GM23248 (cell line): ENCODE measurements around the gene ADGRD1. TPM values are rescaled to one million over a fixed set of nuclear protein-coding genes. Genes with fewer than 3 reads are reported as not detected.

Source experiments
- DNase-seq: peaks from one replicate; pipeline ENCODE4 v3.0.0-alpha.2; 2015
- H2AFZ ChIP-seq: fragments of 200-600 bp; sonication (generic); 2 replicates; pipeline ENCODE4 v1.6.1; 2016; ENCODE audit warnings: antibody characterized with exemption
- H3F3A ChIP-seq: fragments of 200-600 bp; sonication (generic); 2 replicates; pipeline ENCODE4 v1.6.1; 2016; ENCODE audit warnings: mild to moderate bottlenecking, antibody characterized with exemption, mixed run types; ENCODE audit not compliant: insufficient read depth
- H3K27ac ChIP-seq: fragments of 200-600 bp; sonication (generic); 2 replicates; pipeline ENCODE4 v1.5.1; 2016; ENCODE audit warnings: mild to moderate bottlenecking
- H3K27me3 ChIP-seq: fragments of 200-600 bp; sonication (generic); replicated peaks from 2 replicates; pipeline ENCODE4 v1.6.1; 2016; ENCODE audit warnings: mild to moderate bottlenecking; ENCODE audit not compliant: insufficient read depth
- H3K36me3 ChIP-seq: fragments of 200-600 bp; sonication (generic); 2 replicates; pipeline ENCODE4 v1.6.1; 2016; ENCODE audit warnings: low read depth, mild to moderate bottlenecking
- H3K4me1 ChIP-seq: fragments of 200-600 bp; sonication (generic); 2 replicates; pipeline ENCODE4 v1.6.1; 2016; ENCODE audit warnings: mild to moderate bottlenecking; ENCODE audit not compliant: insufficient read depth
- H3K4me2 ChIP-seq: fragments of 200-600 bp; sonication (generic); one replicate; pipeline ENCODE4 v1.6.1; 2016; ENCODE audit warnings: mild to moderate bottlenecking; ENCODE audit not compliant: unreplicated experiment
- H3K4me3 ChIP-seq: fragments of 200-600 bp; sonication (generic); 2 replicates; pipeline ENCODE4 v1.5.1; 2016; ENCODE audit warnings: mild to moderate bottlenecking
- H3K79me2 ChIP-seq: fragments of 200-600 bp; sonication (generic); 2 replicates; pipeline ENCODE4 v1.6.1; 2016; ENCODE audit warnings: mild to moderate bottlenecking; ENCODE audit not compliant: insufficient read depth
- H3K9ac ChIP-seq: fragments of 200-600 bp; sonication (generic); 2 replicates; pipeline ENCODE4 v1.6.1; 2016; ENCODE audit warnings: mild to moderate bottlenecking
- H3K9me2 ChIP-seq: fragments of 200-600 bp; sonication (generic); 2 replicates; pipeline ENCODE4 v1.6.1; 2016; ENCODE audit warnings: mixed run types, mild to moderate bottlenecking, moderate library complexity; ENCODE audit not compliant: insufficient read depth
- H3K9me3 ChIP-seq: fragments of 200-600 bp; sonication (generic); one replicate; pipeline ENCODE4 v1.6.1; 2017; ENCODE audit warnings: low read depth
- H4K20me1 ChIP-seq: fragments of 200-600 bp; sonication (generic); 2 replicates; pipeline ENCODE4 v1.6.0; 2016; ENCODE audit not compliant: insufficient read depth
- EZH2 ChIP-seq: fragments of 200-600 bp; sonication (generic); IDR thresholded peaks from 2 replicates; pipeline ENCODE4 v1.6.1; 2018; ENCODE audit warnings: antibody characterized with exemption, mild to moderate bottlenecking; ENCODE audit not compliant: insufficient read depth, poor library complexity, severe bottlenecking
- EZH2phosphoT487 ChIP-seq: fragments of 200-600 bp; sonication (generic); IDR thresholded peaks from 2 replicates; pipeline ENCODE4 v1.6.1; 2018; ENCODE audit warnings: antibody characterized with exemption, moderate library complexity, mild to moderate bottlenecking, low read depth; ENCODE audit not compliant: insufficient read depth
- WGBS, 2 experiments: methylation state at CpG; one replicate each; pipeline ENCODE4 v1.1.6; 2015 to 2017; ENCODE audit warnings: low lambda C conversion rate in 2 of 2, low coverage in 1 of 2; ENCODE audit errors: missing lambda C conversion rate in 2 of 2; 5-methylcytosine and 5-hydroxymethylcytosine counted together
- in situ Hi-C: fragments of 300-500 bp; cut with MboI; formaldehyde crosslinking; loops from 2 replicates; pipeline ENCODE4 v1.15.0; 2020
- polyA plus RNA-seq: library from polyadenylated mRNA; unstranded; fragments of >200 nt; fragmentation: Nextera tagmentation; extraction: Ambion mirVana; gene quantifications from 2 replicates; pipeline ENCODE4 v1.2.1, GENCODE V29; 2016
- total RNA-seq: library from RNA; depleted of rRNA; stranded (reverse); fragments of >200 nt; shearing (Covaris generic); gene quantifications from 2 replicates; pipeline ENCODE4 v1.2.3, GENCODE V29; 2014

The ADGRD1 gene
- total and polyA plus RNA-seq, 2 experiments from 2014 or later = 7.9 to 11.2 TPM

DNA sequence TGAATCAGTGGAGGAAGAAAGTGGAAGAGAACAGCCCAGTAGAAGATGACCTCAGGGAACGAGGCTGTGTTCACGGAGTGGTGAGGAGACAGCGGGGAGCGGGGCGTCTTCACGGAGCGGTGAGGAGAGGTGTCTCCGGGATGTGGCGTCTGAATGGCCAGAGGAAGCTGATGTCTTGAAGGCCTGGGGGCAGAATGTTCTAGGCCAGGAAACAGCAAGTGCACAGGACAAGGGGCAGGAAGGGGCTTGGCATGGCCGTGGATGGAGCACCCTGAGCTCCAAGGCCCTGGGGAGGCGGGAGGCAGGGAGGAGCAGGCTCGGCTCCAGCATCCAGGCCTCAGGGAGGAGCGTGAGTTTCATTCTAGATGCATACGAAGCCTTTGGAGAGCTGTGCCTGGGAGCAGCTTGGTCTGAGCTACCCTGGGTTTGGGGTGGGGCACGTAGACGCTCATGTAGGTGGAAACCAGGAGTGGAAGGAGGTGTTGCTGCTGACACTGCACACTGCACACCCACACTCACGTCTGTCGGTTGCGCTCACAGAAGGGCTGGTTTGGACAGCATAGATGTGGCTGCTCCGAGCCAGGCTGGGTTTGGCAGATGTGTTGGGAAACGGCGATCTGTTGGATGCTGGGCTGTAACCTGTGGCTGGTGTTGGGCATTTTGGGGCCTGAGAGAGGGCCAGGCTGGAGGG lies 131.6 kb downstream of the ADGRD1 start:
- no peaks in the 10 kb centered on the region for H3K4me1 ChIP-seq
- no peak overlapping the region for H2AFZ ChIP-seq
- no peak overlapping the region for H3K27ac ChIP-seq
- no peaks in the 10 kb centered on the region for H3K9me3 ChIP-seq
- H3K9me2 ChIP-seq = no peaks in the 10 kb centered on the region
- H3K27me3 ChIP-seq = no peaks in the 10 kb centered on the region
- H3K36me3 ChIP-seq = no peaks in the 10 kb centered on the region
- H3K79me2 ChIP-seq = no peaks in the 10 kb centered on the region
- H4K20me1 ChIP-seq = no peaks in the 10 kb centered on the region
- no peak for DNase-seq
- TF ChIP-seq EZH2 = no peak
- TF ChIP-seq EZH2phosphoT487 = no peak
- H3K4me2 ChIP-seq = no peak overlapping the region
- H3F3A ChIP-seq = no peaks in the 10 kb centered on the region
- WGBS, 2 experiments = 72% methylated on average over 21 to 22 of the region's 22 CpGs
- in situ Hi-C loops = no loop called here
- no peak overlapping the region for H3K4me3 ChIP-seq
- no peak overlapping the region for H3K9ac ChIP-seq

DNA sequence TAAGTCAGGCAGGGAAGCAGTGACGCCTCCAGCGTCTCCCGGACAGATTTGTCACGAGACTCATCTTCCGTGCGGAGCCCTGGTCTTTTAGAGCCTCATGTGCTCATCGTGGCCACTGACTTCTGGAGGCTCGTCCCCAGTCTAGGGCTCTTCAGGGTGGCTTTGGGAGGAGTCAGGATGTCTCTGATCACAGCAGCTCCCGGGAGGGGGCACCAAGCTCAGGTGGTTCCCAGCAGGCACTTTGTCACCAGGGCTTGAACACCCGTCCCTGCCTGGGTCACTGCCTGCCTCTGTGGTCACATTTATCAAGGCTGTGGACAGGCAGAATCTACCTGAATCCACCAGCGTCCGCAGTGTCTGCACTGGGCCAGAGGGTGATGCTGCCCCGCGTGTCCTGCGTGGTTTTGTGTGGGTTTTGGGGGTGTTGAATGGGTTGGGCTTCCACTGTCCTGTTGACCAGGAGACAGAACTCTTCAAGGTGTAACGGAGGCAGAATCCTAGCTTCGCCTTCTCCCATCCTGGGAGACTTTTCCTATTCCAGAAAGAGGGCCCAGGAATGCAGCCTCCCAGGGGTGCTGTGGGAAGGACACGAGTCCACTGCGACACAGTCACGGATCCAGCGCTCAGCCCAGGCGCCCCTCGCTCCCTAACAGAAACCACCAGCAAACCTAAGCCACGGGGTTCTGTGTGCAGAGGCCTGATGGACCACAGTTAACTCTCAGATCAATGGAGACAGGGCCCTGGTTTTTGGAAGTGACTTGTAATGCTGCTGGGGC lies 132.3 kb downstream of the ADGRD1 start:
- in situ Hi-C loops = no loop called here
- Histone ChIP-seq H2AFZ (no peak overlapping the region), H3K9me3 (no peaks in the 10 kb centered on the region), H3K4me1 (no peaks in the 10 kb centered on the region), H3K27me3 (no peaks in the 10 kb centered on the region), H3K4me3 (no peak overlapping the region), H3K4me2 (no peak overlapping the region), H3K9ac (no peak overlapping the region), H3K27ac (no peak overlapping the region), H3F3A (no peaks in the 10 kb centered on the region), H3K9me2 (no peaks in the 10 kb centered on the region), H3K36me3 (no peaks in the 10 kb centered on the region), H4K20me1 (no peaks in the 10 kb centered on the region), H3K79me2 (no peaks in the 10 kb centered on the region)
- TF ChIP-seq EZH2 = no peak
- TF ChIP-seq EZH2phosphoT487 = no peak
- DNase-seq = no peak
- 75 to 79% methylated on average over 22 to 24 of the region's 24 CpGs for WGBS, 2 experiments

DNA sequence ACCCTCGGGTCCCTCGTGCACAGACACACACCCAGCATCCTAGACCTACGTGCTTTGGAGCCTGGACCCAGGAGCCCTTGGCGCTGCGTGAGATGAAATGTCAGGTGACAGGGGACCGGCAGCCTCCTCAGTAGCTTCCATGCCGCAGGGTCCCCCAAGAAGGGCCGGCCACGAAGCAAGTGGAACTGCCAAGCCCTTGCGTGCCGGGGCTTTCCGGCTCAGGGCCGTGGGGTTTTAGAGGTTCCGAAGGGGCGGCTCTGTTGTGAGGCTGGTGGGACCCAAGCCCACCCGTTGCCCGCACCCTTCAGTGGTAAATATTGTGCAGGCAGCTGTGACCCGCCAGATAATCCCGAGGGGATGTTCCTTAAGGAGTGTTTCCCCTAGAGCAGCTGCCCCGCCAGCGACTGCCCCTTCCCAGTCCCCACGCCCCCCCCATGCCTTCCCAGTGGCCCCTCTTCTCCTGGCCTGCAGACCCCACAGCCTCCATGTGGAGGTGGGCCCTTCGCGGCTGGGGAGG lies 133.7 kb downstream of the ADGRD1 start:
- H3K27me3 ChIP-seq = no peaks in the 10 kb centered on the region
- TF ChIP-seq EZH2 = no peak
- no peak for TF ChIP-seq EZH2phosphoT487
- no peak overlapping the region for H3K4me2 ChIP-seq
- DNase-seq = no peak
- H3K4me1 ChIP-seq = no peaks in the 10 kb centered on the region
- no peaks in the 10 kb centered on the region for H3K79me2 ChIP-seq
- in situ Hi-C loops = no loop called here
- no peak overlapping the region for H3K4me3 ChIP-seq
- H4K20me1 ChIP-seq = no peaks in the 10 kb centered on the region
- H3K9me2 ChIP-seq = no peaks in the 10 kb centered on the region
- H3K27ac ChIP-seq = no peak overlapping the region
- no peaks in the 10 kb centered on the region for H3K9me3 ChIP-seq
- no peak overlapping the region for H2AFZ ChIP-seq
- WGBS, 2 experiments = 80 to 85% methylated on average over 13 to 24 of the region's 24 CpGs
- no peaks in the 10 kb centered on the region for H3F3A ChIP-seq
- H3K9ac ChIP-seq = no peak overlapping the region
- no peaks in the 10 kb centered on the region for H3K36me3 ChIP-seq

DNA sequence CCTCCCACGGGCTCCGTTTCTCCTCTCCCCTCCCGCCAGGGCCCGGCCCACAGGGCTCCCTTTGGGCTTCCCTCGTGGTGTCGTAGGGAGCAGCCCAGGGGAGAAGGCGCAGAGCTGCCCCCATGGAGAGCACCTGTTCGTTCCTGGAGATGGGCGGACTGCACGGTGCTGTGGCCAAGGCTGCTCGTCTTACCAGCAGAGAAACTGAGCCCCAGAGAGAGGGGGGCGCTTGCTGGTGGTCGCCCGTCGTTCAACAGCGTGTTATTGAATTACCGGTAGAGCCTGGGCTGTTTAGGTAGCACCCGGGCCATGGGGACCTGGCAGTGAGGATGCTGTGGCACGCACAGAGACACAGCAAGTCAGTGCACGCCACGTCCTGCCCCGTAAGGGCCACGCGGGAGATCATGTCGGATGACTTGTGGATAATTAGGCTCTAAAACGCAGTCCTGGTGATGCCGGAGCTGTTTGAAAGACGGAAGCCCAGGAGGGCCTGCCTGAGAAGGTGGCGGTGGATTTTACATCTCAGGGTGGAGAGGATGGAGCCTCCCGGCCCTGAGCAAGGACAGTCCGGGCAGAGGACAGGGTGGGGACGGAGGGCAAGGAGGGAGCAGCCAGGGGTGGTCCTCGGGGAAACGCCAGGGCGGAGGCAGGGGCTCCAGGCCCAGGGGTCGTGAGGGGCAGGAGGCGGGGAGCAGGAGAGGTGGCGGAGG lies 134.4 kb downstream of the ADGRD1 start:
- Histone ChIP-seq H2AFZ (no peak overlapping the region), H3K9me2 (no peaks in the 10 kb centered on the region), H3K9me3 (no peaks in the 10 kb centered on the region), H3K27ac (no peak overlapping the region), H3K79me2 (no peaks in the 10 kb centered on the region), H3K36me3 (no peaks in the 10 kb centered on the region), H3K4me3 (no peak overlapping the region), H3K4me1 (no peaks in the 10 kb centered on the region), H4K20me1 (no peaks in the 10 kb centered on the region), H3F3A (no peaks in the 10 kb centered on the region), H3K9ac (no peak overlapping the region), H3K27me3 (no peaks in the 10 kb centered on the region), H3K4me2 (no peak overlapping the region)
- 76 to 79% methylated on average over 33 to 38 of the region's 38 CpGs for WGBS, 2 experiments
- no peak for TF ChIP-seq EZH2
- TF ChIP-seq EZH2phosphoT487 = no peak
- in situ Hi-C loops = no loop called here
- DNase-seq = no peak
